HPDE6-E6E7 (cell line): Measurements from ENCODE around the gene MOCOS.
"Not testable (repeated sequence)": the region's sequence is repeated elsewhere in the genome, so short reads cannot be mapped to it uniquely, and the experiment has no call there.

Source experiments
- DNase-seq: peaks from one replicate; pipeline ENCODE4 v3.0.0; 2011; ENCODE audit warnings: missing footprints; ENCODE audit errors: extremely low spot score

The MOCOS gene

DNA sequence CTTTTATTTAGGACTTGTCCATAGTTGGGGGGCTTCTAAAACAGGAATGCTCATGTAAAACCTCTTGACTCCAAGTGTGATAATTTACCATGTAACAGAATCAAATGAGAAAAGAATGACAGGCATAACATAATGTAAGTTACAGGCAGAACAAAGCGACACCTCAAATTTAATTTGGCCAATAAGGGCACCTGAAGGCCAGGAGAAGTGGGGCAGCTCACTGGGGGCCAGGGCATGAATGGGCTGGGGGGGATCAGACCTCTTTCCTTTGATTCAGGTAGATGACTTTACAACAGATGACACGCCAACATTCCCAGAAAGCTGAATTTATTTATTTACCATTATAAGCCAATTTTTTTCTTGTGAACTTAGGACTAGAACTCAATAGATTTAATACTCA, 14.5 kb downstream of the MOCOS start:
- DNase-seq = no peak

- no peak for DNase-seq
Observed at GRCh38 chr18:36203360-36203895, 16.1 kb downstream of the MOCOS start.

GRCh38 chr18:36205166-36205565, 17.9 kb downstream of the MOCOS start:
- no peak for DNase-seq

GRCh38 chr18:36207303-36207702, 20.0 kb downstream of the MOCOS start:
- DNase-seq = no peak

GRCh38 chr18:36207969-36208368, 20.7 kb downstream of the MOCOS start:
- DNase-seq = not testable (repeated sequence)

DNA sequence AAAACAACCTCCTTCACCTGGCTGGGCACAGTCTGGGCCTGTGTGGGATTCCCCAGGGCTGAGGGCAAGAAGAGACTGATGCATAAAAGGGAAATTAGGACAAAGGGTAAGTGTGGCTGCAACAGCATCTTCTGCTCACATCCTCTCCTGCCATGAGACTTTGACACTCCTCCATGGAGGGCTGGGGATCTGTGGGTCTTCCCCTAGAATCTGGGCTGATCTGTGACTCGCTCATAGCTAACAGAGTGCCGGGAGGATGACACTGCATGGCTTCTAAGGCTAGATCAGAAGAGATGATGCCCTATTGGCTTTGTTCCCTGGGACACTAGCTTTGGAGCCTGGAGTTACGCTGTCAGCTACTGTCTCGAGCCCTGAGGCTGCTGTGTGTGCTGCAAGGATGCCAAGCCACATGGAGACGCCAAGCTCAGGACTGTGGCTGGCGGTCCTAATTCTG, 24.3 kb downstream of the MOCOS start:
- DNase-seq = no peak

- DNase-seq = no peak
Observed at GRCh38 chr18:36212301-36213171, 25.2 kb downstream of the MOCOS start.

DNA sequence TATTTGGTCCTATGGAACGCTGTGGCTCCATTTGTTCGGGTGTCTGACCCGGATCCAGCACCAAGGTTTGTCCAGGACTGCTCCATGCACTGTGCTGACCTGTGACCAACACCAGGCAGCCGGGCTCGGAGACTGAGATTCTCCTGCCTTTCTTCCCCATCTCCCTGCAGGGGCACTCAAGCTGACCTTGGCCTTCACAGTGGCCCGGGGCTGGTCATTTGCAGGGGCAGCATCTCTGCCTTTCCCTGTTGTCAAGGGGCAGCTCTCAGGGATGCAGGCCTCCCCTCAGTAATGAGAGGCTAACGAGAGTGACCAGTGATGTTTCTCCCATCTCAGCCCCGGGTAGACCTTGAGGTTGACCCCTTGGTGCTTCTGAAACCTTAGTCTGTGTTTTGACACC, 27.5 kb downstream of the MOCOS start:
- no peak for DNase-seq

GRCh38 chr18:36215577-36215976, 28.3 kb downstream of the MOCOS start:
- no peak for DNase-seq

- DNase-seq = no peak
Observed at GRCh38 chr18:36217348-36217747, 30.1 kb downstream of the MOCOS start.

DNA sequence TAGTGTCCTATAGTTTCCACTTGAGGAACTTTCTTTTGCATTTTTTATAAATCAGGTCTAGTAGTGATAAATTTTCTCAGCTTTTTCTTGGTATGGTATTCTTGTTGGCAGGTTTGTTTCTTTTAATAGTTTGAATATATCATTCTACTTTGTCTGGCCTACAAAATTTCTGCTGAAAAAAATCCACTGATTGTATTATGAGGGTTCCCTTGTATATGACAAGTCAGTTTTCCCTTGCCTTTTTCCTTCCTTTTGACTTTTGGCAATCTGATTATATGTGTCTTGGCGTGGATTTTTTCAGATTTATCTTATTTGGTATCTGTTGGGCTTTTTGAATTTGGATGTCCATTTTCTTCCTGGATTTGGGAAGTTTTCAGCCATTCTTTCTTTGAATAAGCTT, 41.9 kb downstream of the MOCOS start:
- DNase-seq = no peak

DNA sequence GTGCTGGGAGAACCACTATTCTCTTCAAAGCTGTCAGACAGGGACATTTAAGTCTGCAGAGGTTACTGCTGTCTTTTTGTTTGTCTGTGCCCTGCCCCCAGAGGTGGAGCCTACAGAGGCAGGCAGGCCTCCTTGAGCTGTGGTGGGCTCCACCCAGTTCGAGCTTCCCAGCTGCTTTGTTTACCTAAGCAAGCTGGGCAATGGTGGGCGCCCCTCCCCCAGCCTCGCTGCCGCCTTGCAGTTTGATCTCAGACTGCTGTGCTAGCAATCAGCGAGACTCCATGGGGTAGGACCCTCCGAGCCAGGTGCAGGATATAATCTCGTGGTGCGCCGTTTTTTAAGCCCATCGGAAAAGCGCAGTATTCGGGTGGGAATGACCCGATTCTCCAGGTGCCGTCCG, 53.2 kb downstream of the MOCOS start:
- DNase-seq = not testable (repeated sequence)

- no peak for DNase-seq
Observed at GRCh38 chr18:36241831-36242230, 54.5 kb downstream of the MOCOS start.

DNA sequence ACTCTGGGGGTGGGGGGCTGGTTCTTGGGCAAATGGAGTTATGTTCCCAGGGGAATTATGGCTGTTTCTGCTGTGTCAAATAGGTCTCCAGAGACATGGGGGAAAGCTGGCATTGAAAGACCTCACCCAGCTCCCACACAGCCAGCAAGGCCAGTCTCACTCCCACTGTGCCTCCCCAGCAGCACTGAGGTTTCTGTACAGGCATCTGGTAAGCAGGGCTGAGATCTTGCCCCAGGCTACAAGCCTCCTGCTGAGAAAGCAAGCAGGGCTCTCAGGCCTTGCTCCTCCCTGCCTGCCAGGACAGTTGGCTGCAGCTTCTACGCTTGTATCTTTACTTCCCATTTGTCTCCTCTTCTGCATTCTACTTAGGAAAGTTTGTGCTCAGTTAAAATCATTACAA, 59.7 kb downstream of the MOCOS start:
- no peak for DNase-seq

GRCh38 chr18:36249392-36249791, 62.1 kb downstream of the MOCOS start:
- DNase-seq = no peak

DNA sequence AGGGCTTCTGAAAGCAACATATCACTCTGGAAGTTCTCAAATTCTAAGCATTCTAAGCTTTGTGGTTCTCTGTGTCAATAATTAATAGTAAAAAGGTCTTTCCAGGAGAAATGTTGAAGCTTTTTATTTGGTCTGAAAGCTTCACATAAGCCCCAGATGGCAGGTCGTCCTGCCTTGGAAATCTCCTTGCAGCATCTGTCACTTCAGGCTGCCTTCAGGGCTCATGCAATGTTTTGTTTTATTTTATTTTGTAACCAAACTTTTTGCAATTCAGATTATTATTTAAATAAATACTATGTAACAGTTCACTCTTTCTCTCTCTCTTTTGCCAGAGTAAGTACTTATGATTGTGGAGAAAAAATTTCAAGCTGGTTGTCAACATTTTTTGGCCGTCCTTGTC, 63.5 kb downstream of the MOCOS start:
- no peak for DNase-seq

DNA sequence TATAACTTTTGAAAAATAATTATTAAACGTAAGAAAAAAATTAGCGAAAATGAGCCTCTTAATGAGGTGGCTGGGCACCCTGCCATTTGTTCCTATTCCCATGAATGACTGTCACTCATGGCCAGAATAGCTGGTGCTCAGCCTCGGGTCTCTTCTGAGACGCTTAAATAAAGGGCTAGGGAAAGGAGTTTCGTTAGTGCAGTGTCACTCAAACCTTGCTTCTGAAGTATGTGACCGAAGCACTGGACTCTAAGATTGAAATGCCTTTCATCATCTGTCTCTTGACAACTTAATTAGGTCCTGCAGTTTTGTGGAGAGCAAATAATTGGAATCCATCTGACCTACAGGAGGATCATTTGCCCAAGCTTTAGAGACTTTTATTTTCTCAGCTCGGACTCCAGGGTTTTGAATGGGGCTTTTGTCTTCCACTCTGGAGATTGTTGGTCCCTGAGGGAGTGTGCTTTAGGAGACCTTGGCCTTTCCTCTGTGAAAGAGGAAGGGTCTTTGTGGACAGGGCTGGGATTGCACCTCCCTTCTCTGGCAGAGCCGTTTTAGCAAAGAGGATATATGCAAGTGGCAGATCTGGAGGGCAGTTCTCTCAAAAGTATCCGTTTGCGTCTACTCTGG, 67.9 kb downstream of the MOCOS start:
- no peak for DNase-seq

DNA sequence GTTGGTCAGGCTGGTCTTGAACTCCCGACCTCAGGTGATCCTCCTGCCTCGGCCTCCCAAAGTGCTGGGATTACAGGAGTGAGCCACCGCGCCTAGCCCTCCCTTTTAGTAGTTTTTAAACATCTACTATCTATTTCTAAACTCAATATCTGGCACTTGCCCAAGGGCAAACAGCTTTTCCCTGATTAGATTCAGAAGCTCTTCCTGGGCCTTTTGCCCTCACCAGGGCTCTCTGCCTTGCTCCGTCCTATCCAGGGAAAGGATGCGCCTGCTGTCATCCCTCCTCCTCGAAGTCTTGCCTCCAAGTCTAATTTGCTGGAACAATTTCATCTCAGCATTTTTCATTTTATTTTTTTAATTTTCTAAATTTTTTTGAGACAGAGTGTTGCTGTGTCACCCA, 68.8 kb downstream of the MOCOS start:
- no peak for DNase-seq

DNA sequence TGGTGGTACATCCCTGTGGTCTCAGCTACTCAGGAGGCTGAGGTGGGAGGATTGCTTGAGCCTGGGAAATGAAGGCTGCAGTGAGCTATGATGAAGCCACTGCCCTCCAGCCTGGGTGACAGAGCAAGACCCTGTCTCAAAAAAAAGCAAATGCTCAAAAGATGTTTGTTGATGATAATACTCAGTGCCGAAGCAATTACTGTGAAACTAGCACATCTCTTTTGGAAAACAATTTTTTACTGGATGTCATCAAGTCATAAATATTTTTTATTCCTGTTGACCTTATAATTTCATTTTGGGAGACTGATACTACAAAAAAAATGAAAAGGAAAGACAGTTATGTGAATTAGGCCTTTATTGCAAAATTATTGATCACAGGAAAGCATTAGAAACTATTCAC, 75.7 kb downstream of the MOCOS start:
- no peak for DNase-seq

DNA sequence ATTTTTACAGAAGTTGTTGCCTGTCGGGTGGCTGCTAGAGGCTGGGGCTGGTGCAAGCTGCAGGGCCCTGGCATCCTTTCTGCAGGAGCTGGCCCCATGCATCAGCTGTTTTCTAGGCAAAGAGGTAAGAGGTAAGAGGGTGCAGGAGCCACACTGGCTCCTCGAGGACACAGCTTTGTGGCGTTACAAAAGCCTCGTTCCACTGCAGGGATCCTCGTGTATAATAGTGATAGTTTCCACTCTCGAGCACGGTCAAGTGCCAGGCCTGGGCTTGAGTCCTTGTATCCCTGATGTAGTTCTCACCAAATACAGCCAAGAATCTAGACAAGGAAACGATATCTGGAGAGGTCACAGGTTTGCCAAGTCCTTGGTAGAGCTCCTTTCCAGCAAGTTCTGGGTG, 77.0 kb downstream of the MOCOS start:
- DNase-seq = no peak

DNA sequence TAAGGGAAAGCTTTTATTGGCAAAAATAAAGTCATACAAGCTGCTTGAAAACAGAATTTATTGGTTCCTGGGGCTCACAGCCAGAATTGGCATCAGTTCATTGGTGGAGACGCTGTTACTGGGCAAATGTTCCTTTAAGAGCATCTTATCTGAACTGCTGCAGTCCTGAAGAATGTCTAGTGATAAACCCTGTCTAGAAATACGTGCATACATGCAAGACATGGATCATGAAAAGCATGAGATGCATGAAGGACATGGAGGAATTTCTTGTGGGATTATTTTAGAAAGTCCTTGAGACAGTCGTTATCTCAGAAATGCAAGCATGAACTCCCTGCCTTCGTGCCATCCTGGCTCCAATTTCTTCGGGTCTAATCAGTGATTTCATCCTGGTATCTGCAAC, 77.7 kb downstream of the MOCOS start:
- DNase-seq = no peak

DNA sequence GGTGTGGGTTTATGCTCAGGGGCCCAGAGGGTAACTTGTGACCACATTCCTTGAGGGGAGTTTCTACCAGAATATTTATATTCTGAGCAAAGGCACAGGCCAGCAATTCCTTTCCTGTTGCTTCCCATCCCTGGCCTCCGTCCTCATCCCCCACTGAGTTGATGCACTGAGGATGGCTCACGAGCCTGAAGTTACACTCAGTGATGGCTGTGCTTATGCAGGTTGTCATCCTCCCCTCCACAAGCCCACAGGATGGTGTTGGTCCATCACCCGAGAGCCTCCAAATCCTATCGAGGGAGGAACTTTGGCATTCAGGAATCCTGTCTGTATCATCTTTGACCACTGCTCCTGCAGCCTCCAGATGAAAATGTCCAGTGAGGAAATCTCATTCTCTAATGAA, 81.9 kb downstream of the MOCOS start:
- no peak for DNase-seq

DNA sequence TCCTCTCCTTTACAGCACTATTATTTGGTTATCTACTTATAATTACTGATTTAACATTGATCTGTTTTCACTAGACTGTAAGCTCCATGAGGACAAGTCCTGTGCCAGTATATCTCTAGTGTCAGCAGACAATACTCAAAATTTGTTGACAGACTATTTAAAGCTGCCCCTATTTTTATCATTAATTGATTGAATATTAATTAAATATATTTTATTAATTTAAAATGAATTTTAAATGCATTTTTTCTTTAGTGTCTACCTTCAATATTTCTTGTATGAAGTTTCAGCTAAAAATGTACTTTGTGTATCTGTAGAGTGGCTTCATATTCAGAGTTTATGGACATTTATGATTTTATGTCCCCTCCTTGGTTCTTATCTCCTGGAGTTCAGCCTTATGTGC, 83.9 kb downstream of the MOCOS start:
- no peak for DNase-seq
